NK-92 (cell line): Measurements from ENCODE around the gene CRTC3.
"Not testable (repeated sequence)": the region's sequence is repeated elsewhere in the genome, so short reads cannot be mapped to it uniquely, and the experiment has no call there.

Experiments used
- DNase-seq: peaks from one replicate; lab custom pipeline; 2025; ENCODE audit not compliant: unreplicated experiment; lab: John Stamatoyannopoulos, UW

CRTC3 gene

DNA sequence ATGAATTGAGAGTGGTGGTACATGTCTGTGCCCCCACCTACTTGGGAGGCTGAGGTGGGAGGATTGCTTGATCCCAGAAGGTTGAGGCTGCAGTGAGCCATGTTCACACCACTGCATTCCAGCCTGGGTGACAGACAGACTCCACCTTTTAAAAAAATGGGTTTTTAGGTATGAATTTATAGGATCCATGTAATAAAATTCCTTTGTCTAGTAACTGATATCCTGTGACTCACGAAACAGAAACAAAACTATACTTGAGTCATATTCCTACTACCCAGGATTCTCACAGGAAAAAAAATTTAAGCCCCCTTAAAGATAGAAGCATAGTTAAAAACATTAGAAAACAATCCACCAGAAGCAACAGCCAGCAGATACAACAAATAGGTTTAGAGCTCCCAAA, 10.0 kb upstream of the CRTC3 start:
- DNase-seq = no peak

- DNase-seq = no peak
These were observed 9.4 kb upstream of the CRTC3 start for GRCh38 chr15:90520365-90520764.

GRCh38 chr15:90523373-90523772, 6.3 kb upstream of the CRTC3 start:
- no peak for DNase-seq

- DNase-seq = not testable (repeated sequence)
These were observed 5.5 kb upstream of the CRTC3 start for GRCh38 chr15:90524018-90524803.

DNA sequence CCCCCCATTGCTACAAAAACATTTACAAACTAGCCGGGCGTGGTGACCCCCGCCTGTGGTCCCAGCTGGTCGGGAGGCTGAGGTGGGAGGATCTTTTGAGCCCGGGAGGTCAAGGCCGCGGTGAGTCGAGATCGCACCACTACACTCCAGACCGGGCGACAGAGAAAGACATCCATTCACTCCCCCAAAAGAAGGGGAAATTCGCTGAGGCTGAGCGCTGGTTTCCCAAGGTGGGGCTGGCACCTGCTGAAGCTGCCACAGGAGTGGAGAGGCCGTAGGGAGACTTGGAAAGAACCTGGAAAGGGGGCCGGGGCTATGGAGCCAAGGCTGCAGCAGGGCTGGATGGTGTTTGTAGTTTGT, 732 bp upstream of the CRTC3 start:
- DNase-seq = no peak

DNA sequence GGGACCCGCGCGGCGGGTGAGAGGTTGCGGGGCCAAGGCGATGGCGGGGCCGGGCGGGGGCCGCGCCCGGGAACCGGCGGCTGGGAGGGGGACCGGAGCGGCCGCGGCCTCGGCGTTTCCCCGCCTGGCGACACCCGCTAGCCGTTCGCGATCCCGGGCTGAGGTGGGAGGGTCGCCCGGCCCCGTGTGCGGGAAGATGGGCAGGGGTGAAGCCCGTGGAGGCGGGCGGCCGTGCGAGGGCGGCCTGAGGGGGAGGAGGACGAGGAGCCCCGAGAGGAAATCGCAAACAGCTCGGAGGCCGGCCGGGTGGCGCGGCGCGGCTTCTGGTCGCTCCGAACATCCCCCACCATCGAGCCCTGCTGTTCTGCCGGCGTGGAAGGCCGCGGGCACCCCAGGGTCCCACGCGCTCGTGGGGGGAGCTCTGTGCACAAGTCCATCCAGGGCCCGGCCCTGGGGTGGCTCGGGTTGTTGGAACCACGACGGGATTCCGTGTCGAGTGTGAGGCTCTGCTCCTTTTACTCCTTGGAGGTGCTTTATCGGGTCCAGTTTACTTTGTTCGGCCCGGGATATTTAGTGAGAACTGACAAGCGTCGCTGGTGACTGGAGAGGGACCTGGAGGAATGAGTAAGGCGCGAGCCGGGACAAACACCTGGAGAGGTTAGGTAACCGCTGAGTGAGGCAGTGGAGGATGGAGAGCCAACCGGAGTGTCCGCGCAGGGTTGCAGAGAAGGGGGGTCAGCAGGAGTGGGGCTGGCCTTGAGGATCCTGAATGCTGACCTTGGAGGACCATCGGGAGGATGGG, 728 bp downstream of the CRTC3 start:
- DNase-seq = no peak

GRCh38 chr15:90531147-90531546, 1.4 kb downstream of the CRTC3 start:
- no peak for DNase-seq

DNA sequence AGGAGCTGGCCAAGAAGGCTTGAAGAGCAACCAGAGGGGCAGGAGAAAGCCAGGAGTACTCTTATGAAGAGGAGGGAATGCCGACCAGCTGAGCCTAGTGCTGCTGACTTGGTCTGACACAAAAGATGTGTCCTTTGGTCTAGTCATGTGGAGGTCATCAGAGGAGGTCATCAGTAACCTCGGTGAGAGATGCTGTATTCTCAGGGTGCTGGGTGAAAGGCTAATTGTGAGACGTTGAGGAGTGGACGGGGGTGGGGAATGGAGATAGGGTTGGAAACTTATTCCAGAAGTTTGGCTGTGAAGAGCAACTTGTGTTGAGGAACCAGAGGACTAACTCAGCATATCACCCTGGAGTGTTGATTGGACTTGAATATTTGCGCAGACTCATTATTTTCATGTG, 5.5 kb downstream of the CRTC3 start:
- no peak for DNase-seq

- DNase-seq = no peak
These were observed 10.1 kb downstream of the CRTC3 start for GRCh38 chr15:90539789-90540188.

DNA sequence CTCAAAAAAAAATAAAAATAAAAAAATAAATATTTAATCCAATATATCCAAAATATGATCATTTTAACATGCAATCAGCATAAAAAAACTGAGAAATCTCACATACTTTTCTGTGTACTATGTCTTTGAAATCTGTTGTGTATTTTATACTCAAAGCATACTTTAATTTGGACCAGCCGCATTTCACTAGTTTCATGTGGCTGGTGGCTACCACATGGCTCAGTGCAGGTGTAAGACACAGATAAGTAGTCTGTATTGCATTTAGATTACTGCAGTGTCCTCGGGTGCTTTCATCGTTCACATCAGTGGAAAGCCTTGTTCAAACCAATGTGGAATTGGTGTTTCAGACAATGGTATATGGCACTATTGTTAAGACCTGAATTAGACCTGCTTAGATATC, 11.0 kb downstream of the CRTC3 start:
- DNase-seq = no peak

DNA sequence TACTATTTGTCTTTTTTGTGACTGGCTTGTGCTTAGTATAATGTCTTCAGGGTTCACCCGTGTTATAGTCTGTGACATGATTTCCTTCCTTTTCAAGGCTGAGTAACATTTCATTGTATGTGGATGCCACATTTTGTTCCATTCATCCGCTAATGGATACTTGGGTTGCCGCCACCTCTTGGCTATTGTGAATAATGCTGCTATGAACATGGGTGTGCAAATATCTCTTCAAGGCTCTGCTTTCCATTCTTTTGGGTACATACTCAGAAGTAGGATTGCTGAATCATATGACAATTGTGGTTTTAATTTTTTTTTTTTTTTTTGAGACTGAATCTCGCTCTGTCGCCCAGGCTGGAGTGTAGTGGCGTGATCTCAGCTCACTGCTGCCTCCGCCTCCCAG, 15.4 kb downstream of the CRTC3 start:
- DNase-seq = no peak

- no peak for DNase-seq
These were observed 17.8 kb downstream of the CRTC3 start for GRCh38 chr15:90547540-90547939.

GRCh38 chr15:90550919-90551318, 21.2 kb downstream of the CRTC3 start:
- no peak for DNase-seq

DNA sequence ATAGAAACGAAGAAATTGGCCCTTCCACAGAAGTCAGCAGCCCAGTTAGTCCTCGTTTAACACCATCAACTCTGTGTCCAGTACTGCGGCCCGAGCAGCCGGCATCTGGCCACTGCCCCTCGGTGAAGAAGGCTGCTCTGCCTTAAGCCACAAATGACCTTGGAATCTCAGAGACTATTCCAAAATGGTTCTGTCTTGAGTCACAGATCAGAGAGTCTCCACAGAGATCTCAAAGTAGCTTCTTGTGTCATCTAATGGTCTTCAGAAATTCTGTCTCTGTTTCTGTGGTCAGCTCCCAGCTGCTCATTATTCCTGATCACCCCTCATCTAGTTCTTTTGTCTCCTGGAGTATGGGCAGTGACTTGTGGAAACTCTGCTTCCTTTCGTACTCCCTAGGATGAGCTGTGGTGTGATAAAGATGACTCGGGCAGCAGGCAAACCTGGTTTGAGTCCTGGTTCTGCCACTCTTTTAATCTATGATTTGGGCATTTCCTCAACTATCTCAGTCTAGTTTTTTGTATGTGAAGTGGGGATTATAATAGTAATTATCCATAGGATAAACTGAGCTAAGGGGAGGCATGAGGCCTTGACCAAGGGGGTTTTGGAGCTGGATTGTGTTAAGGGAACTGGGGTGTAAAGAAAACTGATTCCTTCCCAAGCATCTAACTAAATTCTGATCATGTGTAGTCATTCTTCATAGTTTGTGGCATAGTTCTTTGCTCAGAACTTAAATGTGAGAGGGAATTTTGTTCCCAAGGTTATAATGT, 22.6 kb downstream of the CRTC3 start:
- no peak for DNase-seq

DNA sequence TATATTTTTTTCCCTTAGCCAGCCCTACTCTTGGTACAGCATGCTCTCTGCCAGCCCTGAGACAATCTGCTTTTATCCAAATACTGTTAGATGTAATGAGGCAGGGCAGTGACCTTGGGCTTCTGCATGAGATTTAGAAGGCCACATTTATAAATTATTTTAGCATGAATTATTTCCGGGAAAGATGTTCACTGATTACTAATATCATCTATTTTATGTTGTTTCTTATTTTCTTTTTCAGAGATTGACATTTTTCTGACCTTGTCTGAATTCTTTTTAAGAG, 23.1 kb downstream of the CRTC3 start:
- DNase-seq = no peak

DNA sequence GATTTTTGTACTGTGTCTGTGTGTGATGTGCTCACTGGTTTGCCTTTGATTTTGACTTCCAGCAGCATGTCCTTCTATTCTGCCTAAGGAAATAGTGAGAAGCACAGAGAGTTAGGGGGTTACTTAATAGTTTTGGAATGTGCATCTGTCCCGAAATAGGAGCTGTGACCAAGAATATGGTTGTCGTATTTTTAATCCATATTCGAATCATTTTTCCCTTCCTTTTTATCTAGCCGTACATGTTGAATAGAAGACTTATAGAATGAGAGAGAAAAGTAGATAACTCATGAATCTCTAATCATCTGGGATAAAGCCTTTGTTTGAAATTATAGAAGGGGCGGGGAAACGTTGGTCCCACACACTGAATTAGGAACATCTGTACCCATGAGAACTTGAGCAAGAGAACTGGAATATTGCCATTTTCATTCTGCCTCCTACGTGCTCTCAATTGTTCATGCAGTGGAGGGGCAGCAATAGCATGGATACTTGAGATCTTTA, 23.6 kb downstream of the CRTC3 start:
- DNase-seq = no peak

DNA sequence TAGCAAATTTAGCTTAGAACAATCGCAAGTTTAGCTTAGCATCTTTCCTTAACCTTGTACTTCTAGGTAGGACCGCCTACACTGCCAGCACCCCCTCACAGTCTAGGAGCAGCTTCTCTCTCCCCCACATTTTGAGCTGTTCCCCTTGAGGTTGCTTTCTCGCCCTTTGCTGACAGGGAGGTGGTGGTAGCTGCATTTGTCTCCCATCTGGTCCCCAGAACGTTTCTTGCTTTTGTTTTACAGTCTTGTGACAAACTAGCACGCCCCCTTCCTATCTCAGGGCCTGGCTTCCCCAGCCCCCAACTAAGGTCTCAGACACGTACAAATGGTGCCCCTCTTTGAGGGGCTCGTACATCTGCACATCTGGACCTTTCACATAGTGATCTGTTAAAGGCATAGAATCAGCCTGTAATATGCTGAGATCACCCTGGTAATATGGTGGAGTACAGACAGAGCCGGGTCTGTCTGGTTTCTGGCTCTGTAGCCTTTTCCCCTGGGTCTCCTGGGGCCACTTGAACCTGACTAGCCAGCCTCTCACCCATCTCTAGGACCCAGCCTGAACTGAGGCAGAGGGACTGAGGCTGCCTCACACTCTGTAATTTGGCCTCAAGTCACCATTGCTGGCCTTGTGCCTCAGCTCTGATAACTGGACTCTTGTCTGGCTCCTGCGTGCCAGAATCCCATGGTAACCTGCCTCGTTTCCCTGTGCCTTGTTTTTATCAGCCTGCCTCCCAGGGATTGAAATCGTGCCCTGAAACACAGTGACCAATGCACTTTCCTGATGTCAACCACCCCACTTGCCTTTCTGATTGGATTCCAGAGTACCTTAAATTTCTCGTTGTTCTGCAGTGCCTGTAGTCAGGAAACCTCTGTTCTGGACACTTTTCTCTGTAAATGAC, 27.7 kb downstream of the CRTC3 start:
- DNase-seq = no peak

DNA sequence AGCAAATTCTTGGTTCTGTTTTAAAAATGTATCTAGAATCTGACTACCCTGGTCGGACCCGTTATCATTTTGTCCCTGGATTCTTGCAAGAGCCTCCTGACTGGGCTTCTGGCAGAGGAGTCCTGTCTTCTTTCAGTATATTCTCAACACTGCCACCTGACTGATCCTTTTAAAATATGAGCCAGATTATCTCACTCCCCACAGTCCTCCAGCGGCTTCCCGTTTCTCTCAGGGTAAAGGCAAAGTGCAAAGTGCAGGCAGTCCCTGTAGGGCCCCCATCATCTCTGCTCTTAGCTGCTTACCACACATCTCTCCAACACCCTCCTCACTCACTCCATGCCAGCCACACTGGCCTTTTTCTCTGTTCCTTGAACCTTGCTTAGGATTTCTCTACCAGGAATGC, 28.4 kb downstream of the CRTC3 start:
- no peak for DNase-seq

DNA sequence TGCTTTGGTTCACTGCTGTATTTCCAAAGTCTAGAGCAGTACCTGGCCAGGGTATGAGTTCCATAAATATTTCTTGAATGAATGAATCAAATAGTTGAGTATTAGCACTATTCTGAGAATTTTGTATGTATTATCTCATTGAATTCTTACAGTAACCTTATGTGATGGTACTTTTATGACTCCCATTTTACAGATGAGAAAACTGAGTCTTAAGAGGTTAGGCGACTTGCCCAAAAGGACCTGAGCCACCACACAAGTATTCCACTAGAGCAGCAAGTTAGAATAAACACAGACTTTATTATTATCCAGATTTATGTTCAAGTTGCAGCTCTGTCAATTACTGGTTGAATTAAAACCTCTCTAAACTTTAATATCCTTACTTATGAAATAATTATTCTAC, 29.4 kb downstream of the CRTC3 start:
- DNase-seq = no peak

- no peak for DNase-seq
These were observed 30.6 kb downstream of the CRTC3 start for GRCh38 chr15:90560229-90560776.
